ENCODE results near the gene CCDC149.

- no peak for TF ChIP-seq CTCF (IDR thresholded peaks at IDR 0.05)
- no peak for TF ChIP-seq POLR2AphosphoS5 (IDR thresholded peaks at IDR 0.05)
These were observed 112.4 kb downstream of the CCDC149 start for GRCh38 chr4:24800325-24800895.

All from gastroesophageal sphincter (tissue), 3 donors.